GM19240 (cell line): ENCODE results near the gene POU2F1.

Source experiments
- DNase-seq: peaks from one replicate; pipeline ENCODE4 v3.0.0; 2011; ENCODE audit warnings: low spot score; ENCODE audit not compliant: insufficient read length

POU2F1 gene

GRCh38 chr1:167270349-167271092 is 49.8 kb downstream of the POU2F1 start:
- no peak for DNase-seq

- DNase-seq: no peak
These were observed 51.8 kb downstream of the POU2F1 start for GRCh38 chr1:167272369-167272957.

- no peak for DNase-seq
These were observed 52.5 kb downstream of the POU2F1 start for GRCh38 chr1:167273027-167273800.

GRCh38 chr1:167274061-167274460 is 53.4 kb downstream of the POU2F1 start:
- no peak for DNase-seq

GRCh38 chr1:167276969-167277368 is 56.3 kb downstream of the POU2F1 start:
- peak; percentile 16 for DNase-seq

- no peak for DNase-seq
These were observed 57.8 kb downstream of the POU2F1 start for GRCh38 chr1:167278497-167278896.

- DNase-seq: no peak
These were observed 60.2 kb downstream of the POU2F1 start for GRCh38 chr1:167280912-167281311.

GRCh38 chr1:167288390-167289074 is 67.8 kb downstream of the POU2F1 start:
- DNase-seq: no peak

- no peak for DNase-seq
These were observed 68.4 kb downstream of the POU2F1 start for GRCh38 chr1:167289075-167289442.

- DNase-seq: no peak
These were observed 69.3 kb downstream of the POU2F1 start for GRCh38 chr1:167289966-167290365.

GRCh38 chr1:167291539-167292185 is 71.0 kb downstream of the POU2F1 start:
- no peak for DNase-seq

- DNase-seq: no peak
These were observed 71.5 kb downstream of the POU2F1 start for GRCh38 chr1:167292216-167292615.

GRCh38 chr1:167293057-167293456 is 72.4 kb downstream of the POU2F1 start:
- DNase-seq: no peak

GRCh38 chr1:167294528-167294927 is 73.8 kb downstream of the POU2F1 start:
- no peak for DNase-seq

GRCh38 chr1:167297222-167298214 is 76.8 kb downstream of the POU2F1 start:
- DNase-seq: no peak

- DNase-seq: no peak
These were observed 77.6 kb downstream of the POU2F1 start for GRCh38 chr1:167298325-167298724.

- no peak for DNase-seq
These were observed 80.7 kb downstream of the POU2F1 start for GRCh38 chr1:167301355-167301754.

- DNase-seq: no peak
These were observed 83.5 kb downstream of the POU2F1 start for GRCh38 chr1:167304165-167304564.

- DNase-seq: no peak
These were observed 84.5 kb downstream of the POU2F1 start for GRCh38 chr1:167305059-167305705.
